ENCODE measurements around the gene MERTK. TPM values are rescaled to one million over a fixed set of nuclear protein-coding genes. Genes with fewer than 3 reads are reported as not detected.

MERTK gene
- total RNA-seq, 1 donor from 2014 or later: 3.3 TPM

DNA sequence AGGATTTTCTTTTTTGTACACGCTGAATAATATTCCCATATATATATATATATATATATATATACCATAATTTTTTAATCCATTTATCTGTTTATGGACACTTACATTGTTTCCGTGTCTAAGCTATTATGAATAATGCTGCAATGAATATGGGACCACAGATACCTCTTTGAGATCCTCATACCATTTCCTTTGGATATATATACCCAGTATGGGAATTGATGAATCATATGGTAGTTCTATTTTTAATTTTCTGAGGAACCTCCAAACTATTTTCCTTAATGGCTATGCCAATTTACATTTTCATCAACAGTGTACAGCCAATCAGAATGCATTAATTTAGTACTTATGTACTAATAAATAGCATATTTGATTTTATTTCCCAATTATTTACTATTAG, 53.1 kb downstream of the MERTK start:
- Mint-ChIP-seq H3K27me3 (ENCODE audit: low read depth) (peaks cover 49% of the 10 kb centered on the region), H3K4me3 (no peak overlapping the region), H3K9me3 (no peaks in the 10 kb centered on the region), H3K36me3 (ENCODE audit: low read depth) (peaks cover 7% of the 10 kb centered on the region), H3K27ac (ENCODE audit: unreplicated experiment) (no peak overlapping the region), H3K4me1 (peaks cover 30% of the 10 kb centered on the region)
- TF ChIP-seq, protein P1, sequence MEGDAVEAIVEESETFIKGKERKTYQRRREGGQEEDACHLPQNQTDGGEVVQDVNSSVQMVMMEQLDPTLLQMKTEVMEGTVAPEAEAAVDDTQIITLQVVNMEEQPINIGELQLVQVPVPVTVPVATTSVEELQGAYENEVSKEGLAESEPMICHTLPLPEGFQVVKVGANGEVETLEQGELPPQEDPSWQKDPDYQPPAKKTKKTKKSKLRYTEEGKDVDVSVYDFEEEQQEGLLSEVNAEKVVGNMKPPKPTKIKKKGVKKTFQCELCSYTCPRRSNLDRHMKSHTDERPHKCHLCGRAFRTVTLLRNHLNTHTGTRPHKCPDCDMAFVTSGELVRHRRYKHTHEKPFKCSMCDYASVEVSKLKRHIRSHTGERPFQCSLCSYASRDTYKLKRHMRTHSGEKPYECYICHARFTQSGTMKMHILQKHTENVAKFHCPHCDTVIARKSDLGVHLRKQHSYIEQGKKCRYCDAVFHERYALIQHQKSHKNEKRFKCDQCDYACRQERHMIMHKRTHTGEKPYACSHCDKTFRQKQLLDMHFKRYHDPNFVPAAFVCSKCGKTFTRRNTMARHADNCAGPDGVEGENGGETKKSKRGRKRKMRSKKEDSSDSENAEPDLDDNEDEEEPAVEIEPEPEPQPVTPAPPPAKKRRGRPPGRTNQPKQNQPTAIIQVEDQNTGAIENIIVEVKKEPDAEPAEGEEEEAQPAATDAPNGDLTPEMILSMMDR (conservative IDR thresholded peaks at IDR 0.05): no peak
- no peak for DNase-seq (ENCODE audit: low read depth, low spot score)

DNA sequence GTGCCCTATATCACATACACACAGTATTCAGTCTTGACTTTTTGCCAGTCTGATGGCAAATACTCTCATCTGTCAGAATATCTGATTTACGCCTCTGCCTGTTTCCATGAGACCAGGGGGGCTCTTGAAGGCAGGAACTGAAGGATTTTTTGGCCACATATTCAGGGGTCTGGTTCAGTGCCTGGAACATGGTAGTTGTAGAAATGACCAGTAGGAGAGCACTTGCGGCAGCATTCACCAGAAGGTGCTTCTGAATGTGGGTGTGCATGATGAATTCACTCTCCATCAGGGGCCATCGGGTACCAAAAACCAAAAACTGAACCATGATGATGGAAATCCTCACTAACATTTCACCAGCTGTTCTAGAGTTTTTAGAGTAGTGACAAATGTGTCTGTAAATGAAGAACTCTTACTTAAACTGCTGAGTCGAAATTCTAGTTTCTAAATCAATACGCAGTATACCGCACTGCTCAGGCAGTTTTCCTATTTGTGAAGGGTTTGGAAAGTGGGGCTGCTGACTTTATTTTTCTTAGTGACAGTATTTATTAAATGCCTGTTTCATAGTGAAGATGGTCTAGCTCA, 54.6 kb downstream of the MERTK start:
- peaks cover 25% of the 10 kb centered on the region for H3K4me1 Mint-ChIP-seq
- DNase-seq (ENCODE audit: low read depth, low spot score): no peak
- TF ChIP-seq, protein P1 (conservative IDR thresholded peaks at IDR 0.05): peak; percentile 19
- peaks cover 7% of the 10 kb centered on the region for H3K36me3 Mint-ChIP-seq (ENCODE audit: low read depth)
- H3K4me3 Mint-ChIP-seq: no peak overlapping the region
- peaks cover 61% of the 10 kb centered on the region for H3K27me3 Mint-ChIP-seq (ENCODE audit: low read depth)
- no peaks in the 10 kb centered on the region for H3K9me3 Mint-ChIP-seq
- H3K27ac Mint-ChIP-seq (ENCODE audit: unreplicated experiment): no peak overlapping the region

DNA sequence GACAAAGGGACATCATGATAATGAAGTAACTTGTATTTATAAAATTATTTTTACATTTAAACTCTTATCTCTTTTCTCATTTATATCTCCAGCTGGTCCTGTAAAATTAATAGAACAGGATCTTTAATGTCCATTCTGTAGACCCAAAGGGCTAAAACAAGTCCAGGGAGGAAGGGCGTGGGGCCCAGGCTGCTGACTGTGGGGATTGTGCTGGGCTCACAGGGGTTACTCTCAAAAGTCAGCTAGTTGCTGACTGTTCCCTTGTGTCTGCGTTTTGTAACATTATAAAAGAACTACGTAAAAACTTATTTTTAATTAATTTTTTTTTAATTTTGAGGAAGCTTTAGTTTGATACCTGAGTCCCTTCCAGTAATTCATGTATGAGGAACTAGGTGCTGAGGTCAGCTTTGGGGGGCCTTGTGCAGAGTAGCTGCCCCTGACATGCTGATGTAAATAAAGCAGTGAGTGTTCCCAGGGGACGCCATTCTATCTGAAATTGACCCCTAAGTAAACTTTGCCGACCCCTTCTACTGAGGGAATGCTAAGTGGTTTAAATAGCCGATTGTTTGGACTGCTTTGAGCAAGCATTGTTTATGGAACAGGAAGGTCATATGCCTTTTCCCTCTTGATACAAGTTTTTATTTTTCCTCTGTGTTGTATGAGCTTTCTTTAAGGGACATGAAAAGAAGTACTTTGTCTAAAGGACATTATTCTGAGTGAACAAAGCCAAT, 56.4 kb downstream of the MERTK start:
- H3K4me3 Mint-ChIP-seq: no peak overlapping the region
- TF ChIP-seq, protein P1 (conservative IDR thresholded peaks at IDR 0.05): no peak
- H3K9me3 Mint-ChIP-seq: no peaks in the 10 kb centered on the region
- H3K36me3 Mint-ChIP-seq (ENCODE audit: low read depth): no peaks in the 10 kb centered on the region
- no peak for DNase-seq (ENCODE audit: low read depth, low spot score)
- no peak overlapping the region for H3K27ac Mint-ChIP-seq (ENCODE audit: unreplicated experiment)
- H3K27me3 Mint-ChIP-seq (ENCODE audit: low read depth): peaks cover 66% of the 10 kb centered on the region
- peaks cover 22% of the 10 kb centered on the region for H3K4me1 Mint-ChIP-seq

DNA sequence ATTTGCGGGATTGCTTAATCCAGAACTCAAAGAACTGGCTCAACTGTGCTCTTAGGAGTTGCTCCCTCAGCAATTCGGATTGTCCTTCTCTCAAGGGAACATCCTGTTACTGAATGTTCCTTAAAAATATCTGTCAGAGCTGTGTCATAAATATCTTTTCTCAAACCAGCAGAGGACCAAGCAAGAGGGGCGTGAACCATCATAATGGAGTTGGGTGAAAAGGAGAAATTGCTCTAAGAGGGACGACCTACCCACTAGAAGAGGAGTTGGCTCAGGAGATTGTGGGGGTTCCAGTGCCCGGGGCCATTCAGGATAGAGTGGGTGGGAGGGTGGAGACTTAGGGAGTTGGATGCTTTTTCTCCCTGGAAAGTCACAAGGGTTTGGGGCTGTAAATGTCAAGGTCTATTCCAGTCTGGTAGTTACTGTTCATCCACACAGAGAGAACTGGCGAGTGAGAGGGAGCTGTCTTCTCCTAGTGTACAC, 59.5 kb downstream of the MERTK start:
- TF ChIP-seq, protein P1 (conservative IDR thresholded peaks at IDR 0.05): no peak
- no peak overlapping the region for H3K27ac Mint-ChIP-seq (ENCODE audit: unreplicated experiment)
- H3K4me3 Mint-ChIP-seq: no peak overlapping the region
- H3K9me3 Mint-ChIP-seq: no peaks in the 10 kb centered on the region
- H3K27me3 Mint-ChIP-seq (ENCODE audit: low read depth): peaks cover 60% of the 10 kb centered on the region
- no peaks in the 10 kb centered on the region for H3K36me3 Mint-ChIP-seq (ENCODE audit: low read depth)
- no peak for DNase-seq (ENCODE audit: low read depth, low spot score)
- H3K4me1 Mint-ChIP-seq: peaks cover 26% of the 10 kb centered on the region

GRCh38 chr2:111958901-111959300, 60.5 kb downstream of the MERTK start:
- peaks cover 24% of the 10 kb centered on the region for H3K4me1 Mint-ChIP-seq

More at GRCh38 chr2:111958901-111959300, 60.5 kb downstream of the MERTK start:
- H3K27me3 Mint-ChIP-seq (ENCODE audit: low read depth): peaks cover 54% of the 10 kb centered on the region
- H3K9me3 Mint-ChIP-seq: no peaks in the 10 kb centered on the region
- no peak for DNase-seq (ENCODE audit: low read depth, low spot score)
- H3K4me3 Mint-ChIP-seq: no peak overlapping the region
- TF ChIP-seq, protein P1 (conservative IDR thresholded peaks at IDR 0.05): peak; percentile 42
- no peaks in the 10 kb centered on the region for H3K36me3 Mint-ChIP-seq (ENCODE audit: low read depth)
- no peak overlapping the region for H3K27ac Mint-ChIP-seq (ENCODE audit: unreplicated experiment)

Measured in neural crest cell (in vitro differentiated cells).